ENCODE measurements around the gene GGA1.
A peak's percentile ranks its signal among the peaks of the same experiment; 100 is the strongest.
"Not testable (repeated sequence)": the region's sequence is repeated elsewhere in the genome, so short reads cannot be mapped to it uniquely, and the experiment has no call there.

The GGA1 gene

GRCh38 chr22:37604875-37605274 is 3.8 kb upstream of the GGA1 start:
- no peak for DNase-seq (ENCODE audit: insufficient read length, low spot score)
- no peak for FAIRE-seq

DNA sequence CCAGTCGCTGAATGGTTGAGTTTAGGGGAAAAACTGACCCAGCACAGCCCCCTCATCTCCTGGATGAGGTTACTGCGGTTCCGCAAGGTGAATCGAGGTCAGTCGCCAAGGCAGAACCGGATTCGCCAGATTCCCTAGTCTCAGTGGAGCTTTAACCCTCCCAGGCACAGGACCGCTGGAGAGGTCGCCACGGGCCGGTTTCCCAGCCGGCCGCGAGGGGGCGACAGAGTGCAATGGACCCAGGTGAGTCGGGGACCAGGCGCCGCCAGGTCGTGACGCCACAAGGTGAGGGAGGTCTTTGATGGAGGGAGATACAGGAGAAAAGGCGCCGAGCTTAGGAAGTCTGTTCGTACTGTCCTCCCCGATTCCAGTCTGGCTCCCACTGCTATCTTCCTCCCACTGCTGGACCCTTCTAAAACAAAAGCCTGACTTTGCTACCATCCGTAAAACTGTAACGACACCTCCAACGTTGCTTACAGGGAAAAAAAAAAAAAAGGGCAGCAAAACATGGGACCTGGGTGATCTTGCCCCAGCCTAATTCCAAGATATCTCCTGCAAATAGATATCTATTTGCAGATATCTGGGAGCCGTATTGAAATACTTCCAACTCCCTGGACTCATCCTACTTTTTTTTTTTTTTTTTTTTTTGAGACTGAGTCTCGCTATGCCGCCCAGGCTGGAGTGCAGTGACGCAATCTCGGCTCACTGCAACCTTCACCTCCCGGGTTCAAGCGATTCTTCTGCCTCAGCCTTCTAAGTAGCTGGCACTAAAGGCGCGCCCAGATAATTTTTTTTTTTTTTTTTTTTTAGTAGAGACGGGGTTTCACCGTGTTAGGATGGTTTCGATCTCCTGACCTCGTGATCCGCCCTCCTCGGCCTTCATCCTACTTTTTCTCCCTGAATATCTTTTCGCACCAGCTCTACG is 1.4 kb upstream of the GGA1 start:
- DNase-seq (ENCODE audit: insufficient read length, low spot score) (peak; percentile 69), FAIRE-seq (peak; percentile 94)
- TF ChIP-seq POLR2A (IDR thresholded peaks at IDR 0.05; ENCODE audit: low read depth, low read length): no peak
- TF ChIP-seq SPI1 (IDR thresholded peaks at IDR 0.05; ENCODE audit: low read depth, low read length): no peak
- no peak for TF ChIP-seq TAF1 (IDR thresholded peaks at IDR 0.05; ENCODE audit: low read depth, low read length)
- TF ChIP-seq POLR2AphosphoS5 (IDR thresholded peaks at IDR 0.05; ENCODE audit: low read depth, low read length): no peak
- TF ChIP-seq PAX5 (IDR thresholded peaks at IDR 0.05; ENCODE audit: insufficient read depth, low read length, severe bottlenecking): no peak
- TF ChIP-seq POU2F2 (IDR thresholded peaks at IDR 0.05; ENCODE audit: low read depth, low read length): no peak

More at GRCh38 chr22:37604875-37605274, 3.8 kb upstream of the GGA1 start:
- no peak for TF ChIP-seq PAX5 (IDR thresholded peaks at IDR 0.05; ENCODE audit: insufficient read depth, low read length, severe bottlenecking)
- no peak for TF ChIP-seq TAF1 (IDR thresholded peaks at IDR 0.05; ENCODE audit: low read depth, low read length)
- TF ChIP-seq POU2F2 (IDR thresholded peaks at IDR 0.05; ENCODE audit: low read depth, low read length): no peak
- TF ChIP-seq SPI1 (IDR thresholded peaks at IDR 0.05; ENCODE audit: low read depth, low read length): no peak
- TF ChIP-seq POLR2AphosphoS5 (IDR thresholded peaks at IDR 0.05; ENCODE audit: low read depth, low read length): no peak
- TF ChIP-seq POLR2A (IDR thresholded peaks at IDR 0.05; ENCODE audit: low read depth, low read length): no peak

DNA sequence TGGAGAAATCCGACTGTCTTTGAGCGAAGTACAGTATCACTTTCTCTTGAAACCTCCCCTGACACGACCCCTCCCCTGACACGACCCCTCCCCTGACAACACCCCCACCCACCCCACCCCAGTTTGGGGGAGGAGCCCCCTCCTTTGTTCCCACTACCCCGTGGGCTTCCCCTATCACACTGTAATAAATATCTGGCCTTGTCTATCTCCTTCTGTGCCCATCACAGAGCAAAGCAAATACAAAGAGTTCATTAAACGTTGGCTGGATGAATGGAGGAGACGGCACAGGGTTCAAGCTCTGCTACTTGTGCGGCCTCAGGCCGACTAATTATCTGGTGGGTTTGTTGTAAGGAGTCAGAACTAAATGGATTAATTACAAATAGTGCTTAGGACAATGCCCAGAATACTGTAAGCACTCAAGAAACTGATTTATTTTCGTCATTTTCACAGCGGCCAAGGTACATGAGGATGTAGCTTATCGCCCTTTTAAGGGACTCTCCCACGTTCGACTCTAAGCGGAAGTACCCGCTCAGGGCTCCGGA is 628 bp upstream of the GGA1 start:
- no peak for FAIRE-seq
- TF ChIP-seq POU2F2 (IDR thresholded peaks at IDR 0.05; ENCODE audit: low read depth, low read length) (no peak), TAF1 (IDR thresholded peaks at IDR 0.05; ENCODE audit: low read depth, low read length) (no peak), POLR2AphosphoS5 (IDR thresholded peaks at IDR 0.05; ENCODE audit: low read depth, low read length) (no peak), POLR2A (IDR thresholded peaks at IDR 0.05; ENCODE audit: low read depth, low read length) (no peak), PAX5 (IDR thresholded peaks at IDR 0.05; ENCODE audit: insufficient read depth, low read length, severe bottlenecking) (no peak), SPI1 (IDR thresholded peaks at IDR 0.05; ENCODE audit: low read depth, low read length) (no peak)

DNA sequence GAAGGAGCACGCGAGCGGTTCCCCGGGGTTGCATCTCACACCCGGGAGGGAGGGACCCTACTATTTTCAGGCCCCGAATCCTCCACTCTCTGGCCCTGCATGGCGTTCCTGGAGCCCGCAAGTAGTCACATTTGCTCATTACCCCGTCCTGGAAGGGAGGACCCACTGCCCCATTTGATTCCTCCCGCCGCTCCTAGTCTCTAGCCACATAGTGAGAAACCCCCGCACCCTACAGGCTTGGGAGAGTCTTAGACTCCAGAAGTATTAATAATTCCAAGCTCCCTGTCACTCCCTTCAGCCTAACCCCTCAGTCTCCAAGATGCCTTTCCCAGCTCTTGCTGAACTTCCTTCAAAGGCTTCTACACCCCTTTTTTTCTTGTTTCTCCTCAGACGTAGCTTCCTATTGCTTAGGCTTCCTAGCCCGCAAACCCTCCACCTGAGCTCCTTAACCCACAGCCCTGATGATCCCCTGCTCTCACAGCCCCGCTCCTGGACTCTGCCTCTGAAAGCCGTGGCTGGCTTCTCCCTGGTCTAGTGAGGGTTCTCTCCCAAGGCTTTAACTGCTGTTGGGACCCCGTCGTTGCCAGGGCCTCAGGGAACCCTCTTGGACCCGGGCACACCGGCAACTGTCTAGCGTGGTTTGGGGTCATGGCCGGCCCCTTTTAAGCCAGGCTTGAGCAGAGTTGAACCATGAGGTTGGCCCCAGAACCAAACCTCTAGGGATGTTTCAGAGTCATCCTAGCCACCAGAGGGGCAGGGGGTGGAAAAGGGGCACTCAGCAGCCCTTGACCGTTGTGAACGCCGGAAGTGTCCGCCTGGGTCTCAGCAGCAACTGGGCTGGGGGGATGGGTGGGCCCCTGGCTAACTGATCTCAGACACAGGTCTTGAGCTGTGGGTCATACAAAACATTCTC is 862 bp downstream of the GGA1 start:
- FAIRE-seq: no peak
- TF ChIP-seq POLR2A (IDR thresholded peaks at IDR 0.05; ENCODE audit: low read depth, low read length): peak; percentile 15
- TF ChIP-seq SPI1 (IDR thresholded peaks at IDR 0.05; ENCODE audit: low read depth, low read length): no peak
- TF ChIP-seq PAX5 (IDR thresholded peaks at IDR 0.05; ENCODE audit: insufficient read depth, low read length, severe bottlenecking): no peak
- no peak for TF ChIP-seq POU2F2 (IDR thresholded peaks at IDR 0.05; ENCODE audit: low read depth, low read length)
- peak; percentile 51 for TF ChIP-seq POLR2AphosphoS5 (IDR thresholded peaks at IDR 0.05; ENCODE audit: low read depth, low read length)
- TF ChIP-seq TAF1 (IDR thresholded peaks at IDR 0.05; ENCODE audit: low read depth, low read length): peak; percentile 98
- DNase-seq (ENCODE audit: insufficient read length, low spot score): no peak

More for the DNA sequence above, 628 bp upstream of the GGA1 start:
- no peak for DNase-seq (ENCODE audit: insufficient read length, low spot score)

DNA sequence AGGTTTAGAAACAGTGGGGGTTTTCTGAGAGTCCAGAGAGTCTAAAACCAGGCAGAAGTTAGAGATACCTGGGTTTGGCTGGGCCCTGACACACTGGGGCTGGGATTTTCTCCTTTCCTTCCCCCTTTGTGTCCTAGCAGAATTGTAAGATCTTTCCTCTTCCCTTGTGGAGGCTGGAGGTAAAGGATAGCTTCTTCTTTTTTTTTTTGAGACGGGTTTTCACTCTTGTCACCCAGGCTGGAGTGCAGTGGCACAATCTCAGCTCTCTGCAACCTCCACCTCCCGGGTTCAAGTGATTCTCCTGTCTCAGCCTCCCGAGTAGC is 1.5 kb downstream of the GGA1 start:
- DNase-seq (ENCODE audit: insufficient read length, low spot score); FAIRE-seq: not testable (repeated sequence)
- TF ChIP-seq POLR2A (IDR thresholded peaks at IDR 0.05; ENCODE audit: low read depth, low read length): 0 out of 2 replicates have a peak, but pooled peaks have one; percentile 9

DNA sequence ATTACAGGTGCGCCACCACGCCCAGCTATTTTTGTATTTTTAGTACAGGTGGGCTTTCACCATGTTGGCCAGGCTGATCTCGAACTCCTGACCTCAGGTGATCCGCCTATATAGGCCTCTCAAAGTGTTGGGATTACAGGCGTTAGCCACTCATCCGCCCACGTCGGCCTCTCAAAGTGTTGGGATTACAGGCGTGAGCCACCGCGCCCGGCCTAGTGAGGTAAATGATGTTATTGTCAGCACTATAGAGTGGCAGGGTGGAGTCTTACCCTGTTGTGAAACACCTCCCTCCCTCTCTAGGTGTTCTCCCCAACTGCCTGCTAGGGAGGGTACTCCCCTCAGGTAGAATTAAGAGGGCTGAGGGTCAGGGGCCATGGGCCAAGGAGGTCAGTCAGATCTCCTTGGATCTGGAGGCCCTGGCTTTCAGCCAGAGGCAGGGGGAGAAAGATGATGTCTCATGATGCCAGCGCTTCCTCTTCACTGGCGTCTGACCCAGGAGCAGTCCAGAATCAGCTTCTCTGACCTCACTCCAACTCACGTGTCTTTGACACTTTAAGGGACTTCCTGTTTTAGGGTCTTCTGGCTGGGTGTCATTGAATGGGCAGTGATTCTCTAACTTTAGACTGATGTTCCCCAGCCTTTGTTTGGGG is 2.0 kb downstream of the GGA1 start:
- DNase-seq (ENCODE audit: insufficient read length, low spot score) (no peak), FAIRE-seq (no peak)
- TF ChIP-seq SPI1 (IDR thresholded peaks at IDR 0.05; ENCODE audit: low read depth, low read length) (peak; percentile 56), POLR2AphosphoS5 (IDR thresholded peaks at IDR 0.05; ENCODE audit: low read depth, low read length) (no peak)

DNA sequence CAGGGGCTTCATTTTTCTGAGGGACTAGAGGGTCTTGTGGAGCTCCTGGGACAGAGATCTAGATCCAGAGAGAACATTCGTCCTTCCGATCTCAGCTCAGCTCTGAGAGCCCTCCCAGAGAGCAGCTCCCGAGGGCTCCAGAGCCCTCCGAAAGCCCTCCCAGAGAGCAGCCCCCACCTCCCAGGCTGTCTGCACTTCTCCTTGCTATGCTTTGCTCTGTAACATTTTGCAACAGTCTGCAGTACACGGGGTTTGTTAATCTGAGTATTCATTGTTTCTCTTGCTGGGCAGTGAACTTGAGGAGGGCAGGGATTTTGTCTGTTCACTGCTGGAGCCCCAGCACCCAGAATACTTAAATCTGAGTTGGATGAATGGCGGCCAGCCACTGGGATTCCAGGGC is 2.6 kb downstream of the GGA1 start:
- TF ChIP-seq POU2F2 (IDR thresholded peaks at IDR 0.05; ENCODE audit: low read depth, low read length) (no peak), SPI1 (IDR thresholded peaks at IDR 0.05; ENCODE audit: low read depth, low read length) (no peak), TAF1 (IDR thresholded peaks at IDR 0.05; ENCODE audit: low read depth, low read length) (no peak), PAX5 (IDR thresholded peaks at IDR 0.05; ENCODE audit: insufficient read depth, low read length, severe bottlenecking) (no peak), POLR2A (IDR thresholded peaks at IDR 0.05; ENCODE audit: low read depth, low read length) (no peak), POLR2AphosphoS5 (IDR thresholded peaks at IDR 0.05; ENCODE audit: low read depth, low read length) (no peak)
- DNase-seq (ENCODE audit: insufficient read length, low spot score): no peak
- FAIRE-seq: no peak

- DNase-seq (ENCODE audit: insufficient read length, low spot score): peak; percentile 10
- no peak for TF ChIP-seq POU2F2 (IDR thresholded peaks at IDR 0.05; ENCODE audit: low read depth, low read length)
- TF ChIP-seq POLR2A (IDR thresholded peaks at IDR 0.05; ENCODE audit: low read depth, low read length): no peak
- TF ChIP-seq POLR2AphosphoS5 (IDR thresholded peaks at IDR 0.05; ENCODE audit: low read depth, low read length): no peak
- no peak for TF ChIP-seq SPI1 (IDR thresholded peaks at IDR 0.05; ENCODE audit: low read depth, low read length)
- TF ChIP-seq TAF1 (IDR thresholded peaks at IDR 0.05; ENCODE audit: low read depth, low read length): no peak
- no peak for TF ChIP-seq PAX5 (IDR thresholded peaks at IDR 0.05; ENCODE audit: insufficient read depth, low read length, severe bottlenecking)
- FAIRE-seq: peak; percentile 31
These were observed 7.8 kb downstream of the GGA1 start for GRCh38 chr22:37616201-37617083.
